CD4-positive, alpha-beta T cell treated with Interleukin-15 for 1 hour (primary cell): ENCODE measurements around the gene SREBF1.
"Not testable (repeated sequence)": the region's sequence is repeated elsewhere in the genome, so short reads cannot be mapped to it uniquely, and the experiment has no call there.

ENCODE experiments used
- DNase-seq: peaks from one replicate; pipeline ENCODE4 v3.0.0-alpha.2; 2020

SREBF1 gene

GRCh38 chr17:17809531-17810083 is 27.2 kb downstream of the SREBF1 start:
- DNase-seq: no peak

- DNase-seq: no peak
Observed at GRCh38 chr17:17808706-17809432, 27.9 kb downstream of the SREBF1 start.

- not testable (repeated sequence) for DNase-seq
Observed at GRCh38 chr17:17808200-17808599, 28.6 kb downstream of the SREBF1 start.

- DNase-seq: no peak
Observed at GRCh38 chr17:17807440-17807839, 29.3 kb downstream of the SREBF1 start.

GRCh38 chr17:17806611-17807274 is 30.0 kb downstream of the SREBF1 start:
- no peak for DNase-seq

GRCh38 chr17:17806035-17806434 is 30.8 kb downstream of the SREBF1 start:
- DNase-seq: no peak

GRCh38 chr17:17805575-17805974 is 31.2 kb downstream of the SREBF1 start:
- no peak for DNase-seq

- DNase-seq: no peak
Observed at GRCh38 chr17:17804007-17804406, 32.8 kb downstream of the SREBF1 start.

- no peak for DNase-seq
Observed at GRCh38 chr17:17801800-17802481, 34.8 kb downstream of the SREBF1 start.

- no peak for DNase-seq
Observed at GRCh38 chr17:17800504-17801021, 36.2 kb downstream of the SREBF1 start.

- no peak for DNase-seq
Observed at GRCh38 chr17:17798573-17799255, 38.1 kb downstream of the SREBF1 start.

- DNase-seq: no peak
Observed at GRCh38 chr17:17798010-17798556, 38.7 kb downstream of the SREBF1 start.

GRCh38 chr17:17797119-17797809 is 39.5 kb downstream of the SREBF1 start:
- DNase-seq: no peak

GRCh38 chr17:17796787-17797061 is 40.1 kb downstream of the SREBF1 start:
- no peak for DNase-seq

- no peak for DNase-seq
Observed at GRCh38 chr17:17795946-17796786, 40.6 kb downstream of the SREBF1 start.

GRCh38 chr17:17795296-17795695 is 41.5 kb downstream of the SREBF1 start:
- no peak for DNase-seq

- no peak for DNase-seq
Observed at GRCh38 chr17:17794382-17794781, 42.4 kb downstream of the SREBF1 start.

- DNase-seq: no peak
Observed at GRCh38 chr17:17793378-17794214, 43.2 kb downstream of the SREBF1 start.

- DNase-seq: peak; percentile 80
Observed at GRCh38 chr17:17792551-17793377, 44.0 kb downstream of the SREBF1 start.
